ENCODE measurements around the gene SLC7A9.
A peak's percentile ranks its signal among the peaks of the same experiment; 100 is the strongest.
"Not testable (repeated sequence)": the region's sequence is repeated elsewhere in the genome, so short reads cannot be mapped to it uniquely, and the experiment has no call there.

SLC7A9 gene

DNA sequence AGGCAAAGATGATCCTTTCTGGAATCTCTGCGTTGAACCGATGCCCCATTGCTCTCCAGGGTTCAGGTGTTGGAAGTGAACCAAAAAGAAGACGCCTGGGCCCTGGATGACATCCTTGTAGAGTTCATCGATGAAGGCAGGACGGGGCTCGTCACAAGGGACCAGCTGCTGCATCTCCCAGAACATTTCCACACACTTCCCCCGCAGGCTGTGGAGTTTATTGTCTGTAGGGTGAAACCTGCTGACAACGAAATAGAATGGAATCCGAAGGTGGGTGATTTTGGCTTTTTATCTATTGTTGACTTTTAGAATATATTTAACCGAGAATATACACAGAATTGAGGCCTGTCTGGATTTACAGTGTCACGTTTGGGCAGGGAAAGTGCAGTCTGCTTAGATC, 58.4 kb downstream of the SLC7A9 start:
- H3K27me3 ChIP-seq (ENCODE audit: insufficient read depth, low read length): no peaks in the 10 kb centered on the region

DNA sequence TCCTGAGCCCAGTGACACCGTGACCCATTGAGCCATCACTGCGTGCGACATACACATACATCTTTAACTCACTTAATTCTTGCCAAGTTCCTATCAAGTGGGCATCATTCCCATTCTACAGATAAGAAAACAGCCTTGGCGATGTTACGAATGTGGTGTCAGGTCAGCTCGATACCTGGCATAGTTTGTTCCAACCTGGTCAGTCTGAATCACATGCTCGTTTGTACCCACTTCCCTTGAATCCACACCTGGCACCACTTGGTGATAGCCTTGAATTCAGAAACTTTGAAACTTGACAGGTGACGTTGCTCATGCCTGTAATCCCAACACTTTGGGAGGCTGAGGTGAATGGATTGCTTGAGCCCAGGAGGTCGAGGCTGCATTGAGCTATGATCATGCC, 59.1 kb downstream of the SLC7A9 start:
- Histone ChIP-seq H3K9ac (ENCODE audit: low read depth, low read length) (no peak overlapping the region), H3K27ac (ENCODE audit: low read depth, low read length) (no peak overlapping the region), H3K27me3 (ENCODE audit: insufficient read depth, low read length) (no peaks in the 10 kb centered on the region), H3K4me3 (ENCODE audit: low read length) (no peak overlapping the region), H3K9me3 (ENCODE audit: insufficient read depth, low read depth, low read length) (no peaks in the 10 kb centered on the region), H3K4me1 (ENCODE audit: insufficient read depth, low read length) (peaks cover 3% of the 10 kb centered on the region; the same call in 1 of the 2 replicates), H3K36me3 (ENCODE audit: insufficient read depth, low read length) (no peaks in the 10 kb centered on the region)
- 96% methylated on average over 9 of the region's 9 CpGs for WGBS

More for the DNA sequence above, 58.4 kb downstream of the SLC7A9 start:
- H3K9ac ChIP-seq (ENCODE audit: low read depth, low read length): no peak overlapping the region
- whole genome bisulfite sequencing: 94% methylated on average over 10 of the region's 11 CpGs
- no peaks in the 10 kb centered on the region for H3K9me3 ChIP-seq (ENCODE audit: insufficient read depth, low read depth, low read length)
- H3K27ac ChIP-seq (ENCODE audit: low read depth, low read length): no peak overlapping the region
- H3K4me1 ChIP-seq (ENCODE audit: insufficient read depth, low read length): peaks cover 6% of the 10 kb centered on the region
- no peak overlapping the region for H3K4me3 ChIP-seq (ENCODE audit: low read length)
- H3K36me3 ChIP-seq (ENCODE audit: insufficient read depth, low read length): no peaks in the 10 kb centered on the region

- Histone ChIP-seq H3K4me3 (ENCODE audit: low read length) (no peak overlapping the region), H3K9me3 (ENCODE audit: insufficient read depth, low read depth, low read length) (no peaks in the 10 kb centered on the region), H3K4me1 (ENCODE audit: insufficient read depth, low read length) (peaks cover 3% of the 10 kb centered on the region; the same call in 1 of the 2 replicates), H3K36me3 (ENCODE audit: insufficient read depth, low read length) (no peaks in the 10 kb centered on the region), H3K27me3 (ENCODE audit: insufficient read depth, low read length) (no peaks in the 10 kb centered on the region), H3K9ac (ENCODE audit: low read depth, low read length) (no peak overlapping the region), H3K27ac (ENCODE audit: low read depth, low read length) (no peak overlapping the region)
- 94% methylated on average over 3 of the region's 3 CpGs for WGBS
Observed at GRCh38 chr19:32809754-32810153, 59.8 kb downstream of the SLC7A9 start.

DNA sequence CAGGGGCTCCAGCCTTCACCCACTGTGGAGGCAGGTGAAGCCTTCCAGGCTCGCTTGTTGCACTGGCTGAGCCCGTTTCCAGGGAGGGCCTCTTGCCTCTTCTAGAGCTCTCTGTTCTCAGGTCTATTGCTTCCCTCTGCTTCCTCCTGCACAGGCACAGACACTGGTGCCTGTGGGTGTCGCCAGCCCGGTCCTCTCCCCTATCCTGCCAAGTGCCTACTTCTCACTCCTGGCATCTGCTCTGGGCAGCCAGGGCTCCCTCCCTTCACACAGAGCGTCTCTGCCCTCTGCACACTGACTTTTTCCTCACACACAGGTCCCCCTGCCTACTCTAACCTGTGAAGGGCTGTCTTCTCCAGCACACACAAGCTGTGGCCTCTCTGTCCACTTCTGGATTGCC, 60.3 kb downstream of the SLC7A9 start:
- no peak overlapping the region for H3K9ac ChIP-seq (ENCODE audit: low read depth, low read length)
- no peaks in the 10 kb centered on the region for H3K27me3 ChIP-seq (ENCODE audit: insufficient read depth, low read length)
- H3K36me3 ChIP-seq (ENCODE audit: insufficient read depth, low read length): no peaks in the 10 kb centered on the region
- WGBS: 89% methylated on average over 5 of the region's 5 CpGs
- no peak overlapping the region for H3K4me3 ChIP-seq (ENCODE audit: low read length)
- no peak overlapping the region for H3K27ac ChIP-seq (ENCODE audit: low read depth, low read length)
- peaks cover 1% of the 10 kb centered on the region; the same call in 1 of the 2 replicates for H3K4me1 ChIP-seq (ENCODE audit: insufficient read depth, low read length)
- no peaks in the 10 kb centered on the region for H3K9me3 ChIP-seq (ENCODE audit: insufficient read depth, low read depth, low read length)

- Histone ChIP-seq H3K9me3 (ENCODE audit: insufficient read depth, low read depth, low read length) (no peaks in the 10 kb centered on the region), H3K4me1 (ENCODE audit: insufficient read depth, low read length) (no peaks in the 10 kb centered on the region), H3K9ac (ENCODE audit: low read depth, low read length) (no peak overlapping the region), H3K36me3 (ENCODE audit: insufficient read depth, low read length) (no peaks in the 10 kb centered on the region), H3K27me3 (ENCODE audit: insufficient read depth, low read length) (no peaks in the 10 kb centered on the region), H3K27ac (ENCODE audit: low read depth, low read length) (no peak overlapping the region), H3K4me3 (ENCODE audit: low read length) (no peak overlapping the region)
- WGBS: 89% methylated on average over 4 of the region's 4 CpGs
Observed at GRCh38 chr19:32808236-32808635, 61.3 kb downstream of the SLC7A9 start.

DNA sequence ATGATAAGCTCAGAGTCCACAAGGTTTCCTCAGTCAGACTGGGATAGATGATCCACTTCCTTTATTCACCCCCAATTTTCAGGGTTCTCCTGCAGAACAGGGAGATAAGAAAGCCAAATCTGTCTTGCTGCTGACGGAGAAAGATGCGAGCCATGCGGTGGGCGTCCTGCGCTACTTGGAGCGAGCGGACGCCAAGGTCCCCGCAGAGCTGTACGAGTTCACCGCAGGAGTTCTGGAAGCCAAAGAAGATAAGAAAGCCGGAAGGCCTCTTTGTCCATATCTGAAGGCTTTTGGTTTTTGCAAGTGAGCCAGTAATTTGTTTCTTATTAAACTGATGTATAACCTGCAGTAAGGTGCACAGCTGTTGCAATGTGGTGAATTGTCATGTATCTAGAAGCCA, 66.7 kb downstream of the SLC7A9 start:
- H3K9me3 ChIP-seq (ENCODE audit: insufficient read depth, low read depth, low read length): no peaks in the 10 kb centered on the region
- no peaks in the 10 kb centered on the region for H3K36me3 ChIP-seq (ENCODE audit: insufficient read depth, low read length)
- H3K27ac ChIP-seq (ENCODE audit: low read depth, low read length): no peak overlapping the region
- H3K4me3 ChIP-seq (ENCODE audit: low read length): no peak overlapping the region
- H3K27me3 ChIP-seq (ENCODE audit: insufficient read depth, low read length): no peaks in the 10 kb centered on the region
- 94% methylated on average over 12 of the region's 12 CpGs for WGBS
- no peak overlapping the region for H3K9ac ChIP-seq (ENCODE audit: low read depth, low read length)
- H3K4me1 ChIP-seq (ENCODE audit: insufficient read depth, low read length): no peaks in the 10 kb centered on the region

DNA sequence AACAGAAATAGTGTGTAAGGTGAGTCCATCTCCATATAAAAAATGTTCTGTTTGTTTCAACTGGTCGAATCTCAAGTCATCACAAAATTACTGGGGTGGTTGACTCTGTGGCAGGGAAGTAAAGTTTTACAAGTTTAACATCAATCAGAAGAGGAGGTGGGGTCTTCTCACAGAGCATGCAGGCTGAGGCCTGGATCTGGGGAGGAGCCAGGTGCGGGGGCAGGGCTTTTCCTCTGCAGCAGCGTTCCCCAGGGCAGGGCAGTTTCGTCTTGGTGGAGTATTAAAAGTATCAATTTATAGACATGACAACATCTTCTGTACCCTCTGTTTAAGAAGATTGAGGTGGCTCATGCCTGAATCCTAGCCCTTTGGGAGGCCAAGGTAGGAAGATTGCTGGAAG, 68.8 kb downstream of the SLC7A9 start:
- Histone ChIP-seq H3K4me1 (ENCODE audit: insufficient read depth, low read length) (no peaks in the 10 kb centered on the region), H3K4me3 (ENCODE audit: low read length) (no peak overlapping the region), H3K27ac (ENCODE audit: low read depth, low read length) (no peak overlapping the region), H3K27me3 (ENCODE audit: insufficient read depth, low read length) (no peaks in the 10 kb centered on the region), H3K36me3 (ENCODE audit: insufficient read depth, low read length) (no peaks in the 10 kb centered on the region), H3K9ac (ENCODE audit: low read depth, low read length) (no peak overlapping the region), H3K9me3 (ENCODE audit: insufficient read depth, low read depth, low read length) (no peaks in the 10 kb centered on the region)
- 54% methylated on average over 2 of the region's 4 CpGs for WGBS

GRCh38 chr19:32800191-32800590, 69.4 kb downstream of the SLC7A9 start:
- H3K4me3 ChIP-seq (ENCODE audit: low read length): no peak overlapping the region
- H3K27ac ChIP-seq (ENCODE audit: low read depth, low read length): no peak overlapping the region
- H3K36me3 ChIP-seq (ENCODE audit: insufficient read depth, low read length): no peaks in the 10 kb centered on the region
- H3K9ac ChIP-seq (ENCODE audit: low read depth, low read length): no peak overlapping the region
- H3K4me1 ChIP-seq (ENCODE audit: insufficient read depth, low read length): no peaks in the 10 kb centered on the region
- no peaks in the 10 kb centered on the region for H3K9me3 ChIP-seq (ENCODE audit: insufficient read depth, low read depth, low read length)
- no peaks in the 10 kb centered on the region for H3K27me3 ChIP-seq (ENCODE audit: insufficient read depth, low read length)

GRCh38 chr19:32798201-32798600, 71.4 kb downstream of the SLC7A9 start:
- Histone ChIP-seq H3K27me3 (ENCODE audit: insufficient read depth, low read length) (no peaks in the 10 kb centered on the region), H3K4me3 (ENCODE audit: low read length) (no peak overlapping the region)

DNA sequence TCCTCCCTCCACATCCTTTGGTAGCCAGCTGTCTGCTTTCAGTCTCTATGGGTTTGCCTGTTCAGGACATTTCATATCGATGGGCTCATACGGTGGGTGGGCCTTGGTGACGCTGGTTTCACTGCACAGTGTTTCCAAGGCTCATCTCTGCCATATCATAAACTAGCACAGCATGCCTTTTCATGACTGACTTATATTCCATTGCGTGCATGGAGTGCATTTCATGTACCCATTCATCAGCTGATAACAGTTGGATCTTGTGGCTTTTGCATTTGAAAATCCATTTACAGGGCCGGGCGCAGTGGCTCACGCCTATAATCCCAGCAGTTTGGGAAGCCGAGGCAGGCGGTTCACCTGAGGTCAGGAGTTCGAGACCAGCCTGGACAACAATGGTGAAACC, 80.1 kb downstream of the SLC7A9 start:
- WGBS: 94% methylated on average over 10 of the region's 10 CpGs
- no peaks in the 10 kb centered on the region for H3K9me3 ChIP-seq (ENCODE audit: insufficient read depth, low read depth, low read length)

More at GRCh38 chr19:32798201-32798600, 71.4 kb downstream of the SLC7A9 start:
- no peaks in the 10 kb centered on the region for H3K9me3 ChIP-seq (ENCODE audit: insufficient read depth, low read depth, low read length)
- H3K27ac ChIP-seq (ENCODE audit: low read depth, low read length): no peak overlapping the region
- 88% methylated on average over 4 of the region's 4 CpGs for WGBS
- H3K9ac ChIP-seq (ENCODE audit: low read depth, low read length): no peak overlapping the region
- H3K4me1 ChIP-seq (ENCODE audit: insufficient read depth, low read length): no peaks in the 10 kb centered on the region
- H3K36me3 ChIP-seq (ENCODE audit: insufficient read depth, low read length): no peaks in the 10 kb centered on the region

DNA sequence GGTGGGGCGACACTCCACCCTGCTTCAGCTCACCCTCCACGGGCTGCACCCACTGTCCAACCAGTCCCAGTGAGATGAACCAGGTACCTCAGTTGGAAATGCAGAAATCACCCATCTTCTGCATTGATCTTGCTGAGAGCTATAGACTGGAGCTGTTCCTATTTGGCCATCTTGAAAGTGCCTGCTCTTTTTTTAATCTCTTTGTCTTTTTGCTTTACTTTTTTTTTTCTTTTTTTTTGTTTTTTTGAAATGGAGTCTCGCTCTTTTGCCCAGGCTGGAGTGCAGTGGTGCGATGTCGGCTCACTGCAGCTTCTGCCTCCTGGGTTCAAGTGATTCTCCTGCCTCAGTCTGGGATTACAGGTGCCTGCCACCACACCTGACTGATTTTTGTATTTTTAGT, 81.7 kb downstream of the SLC7A9 start:
- not testable (repeated sequence) for H3K27ac ChIP-seq (ENCODE audit: low read depth, low read length); H3K36me3 ChIP-seq (ENCODE audit: insufficient read depth, low read length); H3K27me3 ChIP-seq (ENCODE audit: insufficient read depth, low read length); H3K4me3 ChIP-seq (ENCODE audit: low read length); H3K9me3 ChIP-seq (ENCODE audit: insufficient read depth, low read depth, low read length); H3K4me1 ChIP-seq (ENCODE audit: insufficient read depth, low read length)
- 0 out of 2 replicates have a peak overlapping the region, but pooled peaks have one; percentile 32 for H3K9ac ChIP-seq (ENCODE audit: low read depth, low read length)
- whole genome bisulfite sequencing: 91% methylated on average over 5 of the region's 5 CpGs

More for the DNA sequence above, 80.1 kb downstream of the SLC7A9 start:
- H3K27me3 ChIP-seq (ENCODE audit: insufficient read depth, low read length): no peaks in the 10 kb centered on the region
- H3K4me3 ChIP-seq (ENCODE audit: low read length): no peak overlapping the region
- H3K4me1 ChIP-seq (ENCODE audit: insufficient read depth, low read length): peaks cover 3% of the 10 kb centered on the region; the same call in 1 of the 2 replicates
- H3K36me3 ChIP-seq (ENCODE audit: insufficient read depth, low read length): no peaks in the 10 kb centered on the region
- H3K9ac ChIP-seq (ENCODE audit: low read depth, low read length): no peak overlapping the region
- no peak overlapping the region for H3K27ac ChIP-seq (ENCODE audit: low read depth, low read length)

GRCh38 chr19:32787161-32787813, 82.3 kb downstream of the SLC7A9 start:
- H3K27me3 ChIP-seq (ENCODE audit: insufficient read depth, low read length); H3K36me3 ChIP-seq (ENCODE audit: insufficient read depth, low read length); H3K27ac ChIP-seq (ENCODE audit: low read depth, low read length); H3K4me1 ChIP-seq (ENCODE audit: insufficient read depth, low read length); H3K9me3 ChIP-seq (ENCODE audit: insufficient read depth, low read depth, low read length): not testable (repeated sequence)
- H3K4me3 ChIP-seq (ENCODE audit: low read length): peak overlapping the region; percentile 28; the same call in 1 of the 2 replicates
- WGBS: 25% methylated on average over 12 of the region's 12 CpGs
- H3K9ac ChIP-seq (ENCODE audit: low read depth, low read length): peak overlapping the region; percentile 32; the same call in 1 of the 2 replicates

Measured in HUES64 (cell line).